WI38 (cell line): ENCODE data around the gene C16orf95.

ENCODE experiments used
- H3K4me3 ChIP-seq: 2 replicates; pipeline ENCODE4 v1.5.1; 2011; ENCODE audit warnings: low read depth, mild to moderate bottlenecking, control low read depth, low read length
- CTCF ChIP-seq: IDR thresholded peaks from 2 replicates; pipeline ENCODE4 v1.5.1; 2012; ENCODE audit warnings: low read depth, mild to moderate bottlenecking, control low read depth, low read length

C16orf95 gene

DNA sequence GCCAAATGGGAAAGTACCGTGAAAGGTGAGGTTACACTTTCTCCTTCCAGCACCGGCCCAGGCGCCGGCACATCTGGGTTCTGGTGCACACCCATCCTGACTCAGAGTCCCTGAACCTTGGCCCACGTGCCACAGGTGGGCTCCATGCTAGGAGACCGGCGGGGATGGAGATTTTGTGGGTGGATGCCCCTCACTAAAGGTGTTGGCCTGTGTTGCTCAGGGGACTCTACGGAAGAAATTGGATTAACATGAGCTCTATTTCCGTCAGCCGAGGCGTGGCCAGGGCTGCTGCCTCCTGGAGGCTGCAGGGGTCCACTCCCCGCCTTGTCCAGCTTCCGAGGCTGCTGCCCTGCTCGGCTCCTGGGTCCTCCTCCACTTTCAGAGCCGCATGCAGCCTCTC, 35.6 kb upstream of the C16orf95 start:
- H3K4me3 ChIP-seq, result no peak overlapping the region
- no peak for TF ChIP-seq CTCF

- no peak overlapping the region for H3K4me3 ChIP-seq
Measured at GRCh38 chr16:87351320-87351698, 34.1 kb upstream of the C16orf95 start.

GRCh38 chr16:87350681-87351319, 33.6 kb upstream of the C16orf95 start:
- H3K4me3 ChIP-seq, result no peak overlapping the region
- no peak for TF ChIP-seq CTCF

More at GRCh38 chr16:87351320-87351698, 34.1 kb upstream of the C16orf95 start:
- TF ChIP-seq CTCF, result no peak

DNA sequence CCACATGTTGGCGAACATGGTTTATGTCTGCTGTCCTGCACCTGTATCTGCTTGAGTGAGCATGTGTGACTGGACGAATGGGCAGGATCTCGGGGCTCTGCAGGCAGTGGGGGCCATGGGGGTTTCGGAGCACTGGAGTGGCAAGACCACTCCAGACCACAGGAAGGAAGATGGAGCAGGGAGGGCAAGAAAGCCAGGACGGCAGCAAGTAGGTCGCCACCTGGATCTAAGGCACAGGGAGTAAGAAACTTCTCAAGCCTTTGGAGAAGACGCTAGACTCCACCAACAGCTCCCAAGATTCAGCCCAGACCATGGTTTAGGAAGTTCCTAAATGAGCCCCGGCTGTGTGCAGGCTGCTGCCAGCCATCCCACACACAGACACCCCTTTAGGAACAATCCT, 32.8 kb upstream of the C16orf95 start:
- no peak overlapping the region for H3K4me3 ChIP-seq
- no peak for TF ChIP-seq CTCF

DNA sequence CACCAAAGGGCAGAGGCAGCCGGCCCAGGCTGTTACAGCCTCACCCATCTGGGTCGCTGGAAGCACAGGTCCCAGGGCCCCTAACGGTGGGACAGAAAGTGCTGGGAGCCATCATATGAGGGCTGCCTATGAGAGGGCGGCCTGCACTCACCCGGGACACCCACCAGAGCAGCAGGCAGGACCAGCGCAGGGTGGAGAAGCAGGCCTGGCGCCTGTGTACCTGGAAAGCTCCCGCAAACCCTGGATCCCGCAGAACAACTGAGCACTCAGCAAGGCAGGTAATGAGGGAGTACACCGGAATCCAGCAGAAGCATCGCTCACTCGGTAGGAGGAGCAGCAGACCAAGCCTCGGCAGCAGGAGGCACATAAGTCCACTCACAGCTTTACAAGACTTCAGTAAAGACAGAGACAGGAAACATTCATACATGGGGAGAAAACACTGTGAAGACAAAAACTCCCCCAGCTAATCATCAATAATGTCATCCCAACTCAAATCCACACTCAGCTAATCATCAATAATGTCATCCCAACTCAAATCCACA, 31.5 kb upstream of the C16orf95 start:
- no peak for TF ChIP-seq CTCF
- H3K4me3 ChIP-seq, result no peak overlapping the region

- TF ChIP-seq CTCF, result no peak
- H3K4me3 ChIP-seq, result no peak overlapping the region
Measured at GRCh38 chr16:87347932-87348615, 30.9 kb upstream of the C16orf95 start.

DNA sequence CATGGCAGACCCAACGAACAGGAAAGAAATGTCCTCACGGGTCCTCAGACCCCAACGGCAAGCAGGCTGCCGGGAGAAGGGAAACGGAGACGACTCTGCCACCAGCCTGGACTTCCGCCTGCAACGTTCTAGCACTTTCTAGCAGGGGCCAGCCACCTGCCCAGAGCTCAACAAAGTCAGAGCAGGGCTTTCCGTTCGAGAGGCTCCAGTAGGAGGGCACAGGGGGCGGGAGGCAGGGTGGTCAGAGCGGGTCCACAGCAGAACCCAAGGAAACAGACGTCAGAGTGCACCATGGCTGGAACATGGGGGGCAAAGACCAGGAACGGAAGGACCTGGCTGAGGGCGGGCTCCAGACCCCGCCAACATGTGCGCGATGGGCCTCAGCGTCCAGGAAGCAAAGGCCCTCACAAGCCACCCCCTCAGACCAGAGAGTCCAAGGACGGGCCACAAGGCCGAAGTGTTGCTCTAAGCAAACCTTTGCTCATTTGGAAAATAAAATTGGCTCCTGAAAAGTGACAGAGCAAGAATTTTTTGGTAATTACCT, 29.4 kb upstream of the C16orf95 start:
- TF ChIP-seq CTCF, result no peak
- no peak overlapping the region for H3K4me3 ChIP-seq
